Right lobe of liver (tissue), 6 donors: ENCODE results near the gene HID1. TPM values are rescaled to one million over a fixed set of nuclear protein-coding genes. Genes with fewer than 3 reads are reported as not detected.
A peak's percentile ranks its signal among the peaks of the same experiment; 100 is the strongest.

Experiments
- ATAC-seq, 4 donors: fragments of 200-7000 bp; cut with Tn5 transposase; one replicate each; pipeline ENCODE4 v1.9.1; 2020; ENCODE audit warnings: mild to moderate bottlenecking in 4 of 4, moderate library complexity in 4 of 4
- DNase-seq, 3 donors: peaks; one replicate each; pipeline ENCODE4 v3.0.0-alpha.2; 2020
- H3K27ac ChIP-seq, 3 donors: fragments of 200-600 bp; one replicate each; pipeline ENCODE4 v1.8.0; 2022
- H3K27me3 ChIP-seq, 2 donors: fragments of 200-600 bp; one replicate each; pipeline ENCODE4 v1.8.0; 2022
- H3K36me3 ChIP-seq, 4 donors: fragments of 200-600 bp; sonication (generic) in 1 of 4; one replicate each; pipeline versions ENCODE4 v1.5.1 to v1.8.0; 2017 to 2022; ENCODE audit warnings: control low read depth in 1 of 4
- H3K4me1 ChIP-seq, 4 donors: fragments of 200-600 bp; sonication (generic) in 1 of 4; one replicate each; pipeline versions ENCODE4 v1.5.1 to v1.8.0; 2017 to 2022; ENCODE audit warnings: control low read depth in 1 of 4
- H3K4me3 ChIP-seq, 3 donors: fragments of 200-600 bp; one replicate each; pipeline ENCODE4 v1.8.0; 2022
- H3K9me3 ChIP-seq, 4 donors: fragments of 200-600 bp; sonication (generic) in 1 of 4; one replicate each; pipeline versions ENCODE4 v1.5.1 to v1.8.0; 2017 to 2022; ENCODE audit warnings: control low read depth in 1 of 4
- CTCF ChIP-seq, 4 donors: fragments of 200-600 bp in 3 of 4; fragments of 450-650 bp in 1 of 4; IDR thresholded peaks; one replicate each; pipeline versions ENCODE4 v1.5.1 to v1.8.0; 2016 to 2022; ENCODE audit warnings: antibody characterized with exemption in 4 of 4, mild to moderate bottlenecking in 2 of 4
- POLR2A ChIP-seq: fragments of 450-650 bp; IDR thresholded peaks from one replicate; pipeline ENCODE4 v1.6.1; 2017; ENCODE audit warnings: antibody characterized with exemption, mild to moderate bottlenecking
- WGBS: methylation state at CpG from one replicate; pipeline ENCODE4 v1.1.6; 2018; ENCODE audit warnings: low coverage, low lambda C conversion rate; ENCODE audit not compliant: insufficient coverage; ENCODE audit errors: missing lambda C conversion rate; 5-methylcytosine and 5-hydroxymethylcytosine counted together
- intact Hi-C, 2 donors: fragments of 100-400 bp; cut with DNase I; formaldehyde crosslinking; loops; one replicate each; pipeline versions ENCODE4 v1.11.2 to v1.14.1; 2022
- total RNA-seq, 6 experiments: library from RNA; depleted of rRNA in 2 of 6; stranded (reverse); fragments of >200 nt in 2 of 6; fragmentation: NEBNext Ultra II Directional in 3 of 6; extraction: Animal tissue kit (Norgen Biotek cat#: 25700) in 3 of 6; gene quantifications; one replicate each; pipeline versions ENCODE4 v1.1.0 to v1.2.4, GENCODE V29; 2016 to 2023
- donor health status: DM: no; HTN: yes; CAD: no.
- donor health status: DM: no; HTN: no; CAD: no.
- donor health status: DM: no; HTN: no; CAD: no.
- donor health status: DM: no; HTN: yes; CAD: no.
- donor health status: DM: no; HTN: yes; CAD: no.

Gene HID1
- total RNA-seq, 6 experiments from 2014 or later, result 3.5 to 6.6 (median 4.5) TPM

GRCh38 chr17:74903671-74904070 lies 68.9 kb downstream of the HID1 start:
- Histone ChIP-seq H3K4me1 (no peaks in the 10 kb centered on the region), H3K4me3 (no peak overlapping the region), H3K9me3 (no peaks in the 10 kb centered on the region), H3K27me3 (no peaks in the 10 kb centered on the region), H3K36me3 (no peaks in the 10 kb centered on the region), H3K27ac (no peak overlapping the region)
- WGBS, result 40% methylated on average over 5 of the region's 6 CpGs
- TF ChIP-seq CTCF (IDR thresholded peaks at IDR 0.05) (no peak), POLR2A (no peak)
- intact Hi-C loops, result no loop called here
- no peak for DNase-seq
- ATAC-seq, result peak in 1 of 4 donors; percentile 25

- WGBS, result 76% methylated on average over 8 of the region's 9 CpGs
- Histone ChIP-seq H3K36me3 (no peaks in the 10 kb centered on the region), H3K4me3 (no peak overlapping the region), H3K27ac (no peak overlapping the region), H3K9me3 (no peaks in the 10 kb centered on the region), H3K27me3 (no peaks in the 10 kb centered on the region), H3K4me1 (no peaks in the 10 kb centered on the region)
- DNase-seq (no peak), ATAC-seq (no peak)
- TF ChIP-seq POLR2A (no peak), CTCF (IDR thresholded peaks at IDR 0.05) (no peak)
- intact Hi-C loops, result no loop called here
Measured at GRCh38 chr17:74903034-74903433, 69.5 kb downstream of the HID1 start.

GRCh38 chr17:74901353-74902135 lies 71.0 kb downstream of the HID1 start:
- DNase-seq (no peak), ATAC-seq (no peak)
- no peaks in the 10 kb centered on the region for H3K4me1 ChIP-seq
- H3K9me3 ChIP-seq, result no peaks in the 10 kb centered on the region
- H3K27ac ChIP-seq, result no peak overlapping the region
- no peak overlapping the region for H3K4me3 ChIP-seq
- TF ChIP-seq CTCF (IDR thresholded peaks at IDR 0.05) (no peak), POLR2A (no peak)
- WGBS, result 38% methylated on average over 9 of the region's 14 CpGs
- no peaks in the 10 kb centered on the region for H3K27me3 ChIP-seq
- intact Hi-C loops, result no loop called here
- no peaks in the 10 kb centered on the region for H3K36me3 ChIP-seq

Other genes with a start within 250 kb of the HID1 start
- gene RAB37, start 235.5 kb downstream of the HID1 start, total RNA-seq, result 10 to 100 TPM in 3 of 6 experiments, 1 to 10 TPM in 3; 5.0 to 14.4 (median 9.0) TPM
- gene NHERF1, start 224.1 kb downstream of the HID1 start, total RNA-seq, result 100 to 1,000 TPM; 105 to 218 (median 161) TPM
- gene NAT9, start 196.4 kb downstream of the HID1 start, total RNA-seq, result 10 to 100 TPM in 5 of 6 experiments, 1 to 10 TPM in 1; 10.0 to 23.0 (median 16.3) TPM
- gene GRIN2C, start 112.9 kb downstream of the HID1 start, total RNA-seq, result under 1 TPM in 2 of 6 experiments, not detected in 4; 0.10 to 0.13 TPM
- 10 to 100 TPM in 2 of 6 experiments, 1 to 10 TPM in 4; 7.7 to 18.7 (median 8.6) TPM for gene FDXR, start 99.8 kb downstream of the HID1 start, total RNA-seq
- gene FADS6, start 79.1 kb downstream of the HID1 start, total RNA-seq, result 1 to 10 TPM; 2.1 to 6.1 (median 3.7) TPM
- gene USH1G, start 49.5 kb downstream of the HID1 start, total RNA-seq, result not detected
- gene OTOP2, start 48.5 kb downstream of the HID1 start, total RNA-seq, result not detected
- not detected for gene OTOP3, start 36.9 kb downstream of the HID1 start, total RNA-seq
- gene CDR2L, start 14.9 kb upstream of the HID1 start, total RNA-seq, result 1 to 10 TPM in 4 of 6 experiments, under 1 TPM in 2; 0.64 to 2.3 (median 1.4) TPM
- gene MRPL58, start 39.9 kb upstream of the HID1 start, total RNA-seq, result 100 to 1,000 TPM in 1 of 6 experiments, 10 to 100 TPM in 5; 23.7 to 112 (median 28.1) TPM
- 100 to 1,000 TPM; 145 to 262 (median 179) TPM for gene ATP5PD, start 74.2 kb upstream of the HID1 start, total RNA-seq
- gene KCTD2, start 74.5 kb upstream of the HID1 start, total RNA-seq, result 10 to 100 TPM in 1 of 6 experiments, 1 to 10 TPM in 5; 7.2 to 10.3 (median 8.1) TPM
- gene SLC16A5, start 115.2 kb upstream of the HID1 start, total RNA-seq, result 1 to 10 TPM; 1.2 to 3.7 (median 1.7) TPM
- gene ARMC7, start 137.2 kb upstream of the HID1 start, total RNA-seq, result 1 to 10 TPM; 4.7 to 6.3 (median 5.3) TPM
- 10 to 100 TPM; 10.5 to 35.1 (median 12.6) TPM for gene NT5C, start 159.0 kb upstream of the HID1 start, total RNA-seq
- gene JPT1, start 181.8 kb upstream of the HID1 start, total RNA-seq, result 10 to 100 TPM; 16.7 to 57.8 (median 29.5) TPM
- gene SUMO2, start 210.2 kb upstream of the HID1 start, total RNA-seq, result 100 to 1,000 TPM in 3 of 6 experiments, 10 to 100 TPM in 3; 23.6 to 120 (median 108) TPM
- gene NUP85, start 232.9 kb upstream of the HID1 start, total RNA-seq, result 10 to 100 TPM; 15.3 to 32.8 (median 25.9) TPM